Kidney tubule cell (primary cell): ENCODE results near the gene ALKBH8.
"Not testable (repeated sequence)": the region's sequence is repeated elsewhere in the genome, so short reads cannot be mapped to it uniquely, and the experiment has no call there.

Experiments
- DNase-seq: peaks from one replicate; pipeline ENCODE4 v3.0.0-alpha.2; 2018; ENCODE audit warnings: low spot score

The ALKBH8 gene, protein sequence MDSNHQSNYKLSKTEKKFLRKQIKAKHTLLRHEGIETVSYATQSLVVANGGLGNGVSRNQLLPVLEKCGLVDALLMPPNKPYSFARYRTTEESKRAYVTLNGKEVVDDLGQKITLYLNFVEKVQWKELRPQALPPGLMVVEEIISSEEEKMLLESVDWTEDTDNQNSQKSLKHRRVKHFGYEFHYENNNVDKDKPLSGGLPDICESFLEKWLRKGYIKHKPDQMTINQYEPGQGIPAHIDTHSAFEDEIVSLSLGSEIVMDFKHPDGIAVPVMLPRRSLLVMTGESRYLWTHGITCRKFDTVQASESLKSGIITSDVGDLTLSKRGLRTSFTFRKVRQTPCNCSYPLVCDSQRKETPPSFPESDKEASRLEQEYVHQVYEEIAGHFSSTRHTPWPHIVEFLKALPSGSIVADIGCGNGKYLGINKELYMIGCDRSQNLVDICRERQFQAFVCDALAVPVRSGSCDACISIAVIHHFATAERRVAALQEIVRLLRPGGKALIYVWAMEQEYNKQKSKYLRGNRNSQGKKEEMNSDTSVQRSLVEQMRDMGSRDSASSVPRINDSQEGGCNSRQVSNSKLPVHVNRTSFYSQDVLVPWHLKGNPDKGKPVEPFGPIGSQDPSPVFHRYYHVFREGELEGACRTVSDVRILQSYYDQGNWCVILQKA

DNA sequence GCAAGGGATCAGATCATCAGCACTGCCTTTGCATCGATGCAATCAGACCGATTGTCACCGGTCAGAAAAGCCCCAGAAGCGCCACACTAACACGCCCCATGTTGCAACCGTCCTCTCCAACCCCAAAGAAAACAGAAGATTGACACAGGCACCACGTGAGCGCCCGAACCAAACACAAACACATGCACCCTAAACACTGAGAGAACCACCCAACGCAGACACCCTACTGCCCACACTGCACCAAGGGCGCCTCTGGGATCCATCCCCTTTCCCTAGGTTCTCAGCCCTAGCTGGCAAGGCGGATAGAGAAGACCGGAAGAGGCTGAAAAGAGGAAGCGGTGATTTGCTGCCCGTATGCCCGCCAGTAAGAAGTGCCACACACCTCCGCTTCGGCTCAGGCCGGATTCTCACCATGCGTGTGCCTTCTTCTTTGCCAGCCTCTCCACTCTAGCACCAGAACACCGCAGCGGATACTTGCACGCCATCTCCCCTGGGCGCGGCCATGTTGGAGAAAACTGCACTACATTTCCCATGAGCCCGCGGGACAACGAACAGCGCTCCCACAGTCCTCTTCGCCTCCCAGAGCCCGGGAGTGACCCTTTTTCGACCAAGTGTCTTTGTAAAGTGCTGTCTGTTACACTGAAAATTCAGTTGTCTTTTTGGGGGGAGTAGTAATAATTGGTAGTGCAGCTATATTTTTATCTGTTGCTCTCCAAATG is at the start of gene ALKBH8:
TSS of gene ALKBH8 (minus strand) at position 517 of the 719 bp plus-strand sequence. CDS start 4,842 bp downstream, outside the sequence.
- peak; percentile 71 for DNase-seq

DNA sequence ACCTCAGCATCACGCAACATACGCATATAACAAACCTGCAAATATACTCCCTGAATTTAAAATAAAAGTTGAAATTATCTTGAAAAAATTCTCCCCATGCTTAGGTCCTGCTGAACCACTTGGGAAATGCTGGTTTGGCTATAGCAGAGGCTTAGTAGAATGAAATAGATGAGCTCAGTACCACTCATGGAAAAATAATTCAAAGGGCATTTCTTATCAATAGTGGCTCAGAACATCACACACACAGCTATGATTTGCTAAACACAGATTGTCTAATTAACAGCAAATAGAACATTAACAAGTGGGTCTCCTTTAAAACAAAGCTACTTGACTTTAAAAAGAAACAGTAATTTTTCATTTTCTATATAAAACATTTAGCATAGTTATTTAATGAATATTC is 46.9 kb upstream of the ALKBH8 start:
- DNase-seq = no peak

DNA sequence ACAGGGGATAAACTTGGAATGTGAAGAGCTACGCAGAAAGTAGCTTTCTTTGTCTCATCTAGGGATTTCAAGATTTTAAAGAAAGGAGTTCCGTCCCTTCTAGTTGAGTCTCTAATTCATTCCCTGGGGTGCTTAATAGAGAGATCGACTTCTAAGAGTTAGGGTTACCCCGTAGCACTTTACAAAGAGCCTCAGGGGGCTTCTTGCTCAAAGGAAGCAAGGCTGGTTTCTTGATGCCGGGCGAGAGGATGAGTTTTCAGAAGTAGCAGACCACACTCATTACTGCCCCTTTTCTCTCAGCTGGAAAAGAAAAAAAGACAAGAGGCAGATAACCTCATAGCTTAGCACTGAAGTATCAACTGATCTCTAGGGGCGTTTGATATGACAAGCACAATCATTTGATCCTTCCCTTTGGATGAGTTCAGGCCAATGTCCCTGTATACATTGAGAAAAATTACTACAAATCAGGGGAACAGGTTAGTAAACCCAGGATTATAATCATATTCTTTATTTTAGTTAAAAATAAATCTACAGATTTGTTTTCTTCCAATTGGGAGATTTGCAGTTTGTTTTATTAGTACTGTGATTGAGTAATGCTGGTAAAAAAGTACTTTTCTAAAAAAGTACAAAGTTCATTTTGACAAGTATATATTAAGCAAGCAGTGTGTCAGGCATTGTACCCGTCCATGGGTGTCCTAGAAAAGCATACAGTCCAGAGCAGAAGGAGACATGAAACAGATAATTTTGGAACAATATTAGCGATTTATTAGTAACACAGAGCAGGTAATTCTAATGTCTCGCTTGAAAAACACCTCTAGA is 44.1 kb upstream of the ALKBH8 start:
- DNase-seq = no peak

DNA sequence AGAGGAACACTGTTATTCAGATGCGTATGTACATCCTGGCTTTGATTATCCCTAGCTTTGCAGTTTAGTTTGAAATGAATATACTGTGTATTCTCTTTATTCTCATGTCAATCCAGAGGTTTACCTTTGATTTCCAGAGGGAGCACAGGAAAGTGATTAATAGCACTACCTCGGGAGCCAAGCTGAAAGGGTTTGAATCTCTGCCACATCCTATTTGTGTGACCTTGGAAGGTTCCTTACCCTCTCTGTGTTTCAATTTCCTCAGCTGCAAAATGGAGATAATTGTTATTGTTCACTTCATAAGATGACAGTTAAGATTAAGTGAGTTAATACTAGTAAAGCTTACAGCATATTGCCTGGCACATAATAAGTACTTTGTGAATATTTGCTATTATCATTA is 43.3 kb upstream of the ALKBH8 start:
- DNase-seq = no peak

DNA sequence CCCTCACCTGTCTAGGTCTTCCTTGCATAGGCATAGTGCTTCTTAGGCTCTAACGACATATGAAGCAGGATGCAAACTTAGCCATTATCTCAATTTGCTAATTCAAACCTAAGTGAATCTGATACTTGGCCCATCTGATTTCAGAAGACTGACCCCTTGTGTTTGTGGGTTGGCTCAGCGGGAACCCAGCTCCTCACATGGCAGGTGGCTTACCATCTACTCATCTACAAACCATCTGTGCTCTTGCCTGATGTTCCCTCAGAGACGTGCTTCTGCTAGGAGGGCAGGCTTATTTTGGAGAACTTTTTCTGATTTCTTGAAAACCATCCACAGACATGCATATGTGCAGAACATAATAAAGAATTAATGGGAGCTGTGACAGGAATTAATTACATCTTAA is 40.6 kb upstream of the ALKBH8 start:
- DNase-seq = no peak

DNA sequence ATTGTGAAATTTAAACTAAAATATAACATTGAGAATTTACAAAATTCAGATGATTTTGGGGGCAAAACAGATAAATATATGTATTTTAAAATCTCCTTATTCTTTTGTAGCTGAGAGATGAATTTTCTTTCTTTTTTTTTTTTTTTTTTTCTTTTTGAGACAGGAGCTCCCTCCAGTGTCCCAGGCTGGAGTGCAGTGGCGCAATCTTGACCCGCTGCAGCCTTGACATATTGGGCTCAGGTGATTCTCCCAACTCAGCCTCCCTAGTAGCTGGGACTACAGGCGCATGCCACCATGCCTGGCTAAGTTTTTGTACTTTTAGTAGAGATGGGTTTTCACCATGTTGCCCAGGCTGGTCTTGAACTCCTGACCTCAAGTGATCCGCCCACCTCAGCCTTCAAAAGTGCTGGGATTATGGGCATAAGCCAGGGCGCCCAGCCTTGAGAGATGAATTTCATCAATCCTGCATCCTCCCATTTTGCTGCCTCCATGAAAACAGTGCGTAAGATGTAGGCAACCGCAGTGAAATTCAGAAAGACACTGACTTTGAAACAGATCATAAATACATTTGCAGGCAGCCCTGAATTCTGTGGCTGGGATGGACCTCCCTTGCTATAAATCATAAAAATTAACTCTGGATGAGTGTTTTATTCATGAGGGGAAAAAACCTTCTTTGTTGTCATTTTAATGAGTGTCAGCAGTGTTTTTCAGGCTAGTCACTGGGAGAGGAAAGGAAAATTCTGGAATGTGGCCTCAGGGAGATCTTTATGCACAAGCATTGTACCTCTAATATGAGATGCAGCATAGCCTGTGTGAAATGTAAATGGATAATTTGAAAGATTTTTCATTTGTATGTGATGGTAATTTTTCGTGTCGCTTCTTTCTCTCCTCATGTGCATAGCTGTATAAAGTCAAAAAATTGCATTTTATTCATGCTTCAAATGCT is 39.8 kb upstream of the ALKBH8 start:
- no peak for DNase-seq

DNA sequence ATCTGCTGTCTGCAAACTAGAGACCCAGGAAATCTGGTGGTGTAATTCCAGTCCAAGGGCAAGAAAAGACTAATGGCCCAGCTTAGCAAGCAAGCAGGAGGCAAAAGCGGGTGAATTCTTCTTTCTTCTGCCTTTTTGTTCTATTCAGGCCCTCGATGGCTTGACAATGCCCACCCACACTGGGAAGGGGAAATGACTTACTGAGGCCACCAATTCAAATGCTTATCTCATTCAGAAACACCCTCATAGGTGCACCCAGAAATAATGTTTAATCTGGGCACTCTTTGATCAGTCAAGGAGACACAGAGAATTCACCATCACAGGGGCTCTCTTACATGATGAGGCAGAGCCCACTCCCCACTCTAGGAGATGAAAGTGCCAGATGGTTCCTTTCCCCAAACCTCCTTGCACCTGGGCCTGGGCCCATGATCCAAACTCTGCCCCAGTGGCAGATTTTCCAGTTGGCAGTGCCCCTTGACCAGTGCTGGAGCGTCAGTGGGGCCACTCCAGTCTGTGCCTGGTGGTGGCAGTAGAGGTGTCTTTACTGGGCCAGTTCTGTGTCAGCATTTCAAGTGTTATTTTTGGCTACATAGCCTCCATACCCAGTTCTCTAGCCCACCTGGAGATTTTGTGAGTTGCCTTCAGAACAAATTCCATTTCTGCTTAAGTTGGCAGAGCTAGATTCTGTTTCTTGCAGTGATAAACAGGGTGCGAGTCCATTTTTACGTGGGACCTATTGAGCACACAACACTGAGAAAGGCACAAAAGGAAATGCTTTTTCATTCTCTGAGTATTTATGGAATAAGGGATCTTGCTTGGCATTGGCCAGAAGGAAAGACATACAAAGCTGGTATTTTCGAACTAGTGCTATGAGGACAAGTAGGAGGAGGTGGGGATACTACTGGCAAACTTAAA is 32.9 kb upstream of the ALKBH8 start:
- DNase-seq = peak; percentile 30

DNA sequence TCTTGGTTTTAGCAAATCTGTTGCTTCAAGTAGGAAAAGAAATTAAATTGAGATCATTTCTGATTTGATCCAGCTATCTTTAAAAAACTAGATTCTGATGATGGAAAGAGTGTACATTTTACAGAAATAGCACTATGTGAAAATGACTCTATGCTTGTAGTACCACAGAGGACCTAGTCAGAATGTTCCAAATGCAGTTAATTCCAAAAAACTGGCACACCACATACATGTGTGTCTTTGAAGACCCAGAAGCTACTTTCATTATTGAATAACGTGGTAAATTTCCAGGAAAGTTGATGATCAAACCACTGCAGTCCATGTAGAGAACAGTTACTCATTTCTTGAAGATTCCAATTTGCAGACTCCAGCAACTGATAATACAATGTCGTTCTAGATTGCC is 29.2 kb upstream of the ALKBH8 start:
- DNase-seq = no peak

DNA sequence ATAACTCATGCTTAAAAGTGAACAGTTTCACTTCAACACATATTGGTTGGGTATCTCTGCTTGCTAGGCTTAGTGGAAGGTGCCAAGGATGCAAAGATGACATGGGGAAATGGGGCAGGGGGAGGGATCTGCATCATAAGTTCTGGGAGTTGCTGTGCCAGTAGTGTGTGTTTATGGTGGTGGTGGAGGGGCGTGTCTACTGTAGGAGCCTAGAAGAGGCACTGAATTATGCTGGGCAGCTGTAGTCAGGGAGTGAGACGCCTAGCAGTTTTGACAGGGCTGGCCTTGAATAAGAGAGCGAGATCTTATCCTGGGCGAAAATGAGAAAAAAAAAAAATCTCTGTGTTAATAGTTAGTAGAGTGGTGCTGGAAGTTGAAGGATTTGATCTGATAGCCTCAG is 28.4 kb upstream of the ALKBH8 start:
- no peak for DNase-seq

DNA sequence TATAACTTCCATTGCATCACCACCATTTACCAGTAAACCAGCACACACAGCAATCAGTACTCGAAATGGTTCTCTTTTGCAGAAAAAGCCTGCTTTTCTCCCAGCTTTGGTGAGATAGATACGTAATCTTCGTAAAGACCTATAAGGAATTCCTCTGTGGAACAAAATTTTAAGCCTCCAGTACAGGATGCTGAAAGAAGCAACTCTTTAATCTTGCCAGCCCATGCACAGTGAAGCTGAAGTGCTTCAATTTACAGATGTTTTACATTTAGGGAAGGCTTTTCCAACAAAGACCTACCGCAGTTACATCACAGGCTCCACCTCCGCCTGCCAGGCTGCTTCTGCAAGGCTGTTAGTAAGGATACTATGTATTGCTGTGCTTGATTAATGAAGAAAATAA is 27.3 kb upstream of the ALKBH8 start:
- DNase-seq = no peak

DNA sequence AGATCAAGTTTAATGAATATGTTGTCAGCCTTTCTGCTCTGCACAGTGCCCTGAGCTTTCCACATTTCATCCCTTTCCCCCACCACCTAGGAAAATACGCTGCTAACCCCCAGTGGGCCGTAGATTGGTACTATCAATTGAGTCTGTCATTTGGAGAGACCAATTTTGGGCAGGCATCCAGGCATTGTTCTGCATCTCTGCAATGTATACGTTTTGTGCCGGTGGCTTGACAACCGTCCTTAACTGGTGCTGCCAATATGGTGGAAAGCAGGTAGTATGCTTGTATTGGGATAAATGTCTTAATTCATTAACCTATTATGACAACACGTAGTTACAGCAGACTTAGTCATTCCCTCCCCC is 26.7 kb upstream of the ALKBH8 start:
- no peak for DNase-seq

DNA sequence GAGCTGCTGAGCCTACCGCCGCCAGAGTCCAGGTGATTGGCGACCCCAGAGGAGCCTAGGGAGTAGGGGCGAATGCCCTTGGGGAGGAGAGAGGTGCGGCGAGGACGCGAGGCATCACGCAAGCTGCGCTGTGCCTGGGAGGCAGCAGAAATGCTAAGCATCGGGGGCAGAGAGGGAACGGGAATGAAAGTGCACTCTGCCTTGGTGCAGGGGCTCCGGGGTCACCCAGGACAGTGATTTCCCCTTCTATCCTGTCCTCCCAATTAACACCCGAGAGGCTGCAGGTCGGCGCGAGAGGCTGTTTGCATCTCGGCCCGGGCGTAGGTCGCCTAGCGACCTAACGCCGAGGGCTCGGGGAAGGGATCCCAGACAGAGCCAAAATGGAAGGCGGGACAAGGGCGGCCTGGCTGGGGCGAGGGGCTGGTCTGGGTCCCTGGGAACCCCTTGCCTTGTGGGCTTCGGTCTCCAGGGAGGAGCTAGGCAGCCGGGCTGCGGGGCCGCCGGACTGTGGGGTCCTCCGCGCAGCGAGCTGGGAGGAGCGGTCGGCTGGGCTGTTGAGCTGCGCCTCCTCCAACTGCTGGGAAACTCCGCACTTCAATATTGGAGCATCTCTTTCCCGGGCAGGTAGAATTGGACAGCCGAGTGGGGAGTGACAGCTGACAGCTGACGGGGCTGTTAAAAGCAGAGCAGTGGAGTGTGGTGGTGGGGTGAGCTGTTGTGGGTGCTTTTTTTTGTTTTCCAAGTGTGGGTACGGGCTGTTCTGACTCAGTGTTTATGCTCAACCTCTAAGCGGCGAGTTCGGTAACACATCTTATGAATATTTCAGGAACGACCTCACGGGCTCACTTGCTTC is 26.1 kb upstream of the ALKBH8 start:
- DNase-seq = peak; percentile 12

DNA sequence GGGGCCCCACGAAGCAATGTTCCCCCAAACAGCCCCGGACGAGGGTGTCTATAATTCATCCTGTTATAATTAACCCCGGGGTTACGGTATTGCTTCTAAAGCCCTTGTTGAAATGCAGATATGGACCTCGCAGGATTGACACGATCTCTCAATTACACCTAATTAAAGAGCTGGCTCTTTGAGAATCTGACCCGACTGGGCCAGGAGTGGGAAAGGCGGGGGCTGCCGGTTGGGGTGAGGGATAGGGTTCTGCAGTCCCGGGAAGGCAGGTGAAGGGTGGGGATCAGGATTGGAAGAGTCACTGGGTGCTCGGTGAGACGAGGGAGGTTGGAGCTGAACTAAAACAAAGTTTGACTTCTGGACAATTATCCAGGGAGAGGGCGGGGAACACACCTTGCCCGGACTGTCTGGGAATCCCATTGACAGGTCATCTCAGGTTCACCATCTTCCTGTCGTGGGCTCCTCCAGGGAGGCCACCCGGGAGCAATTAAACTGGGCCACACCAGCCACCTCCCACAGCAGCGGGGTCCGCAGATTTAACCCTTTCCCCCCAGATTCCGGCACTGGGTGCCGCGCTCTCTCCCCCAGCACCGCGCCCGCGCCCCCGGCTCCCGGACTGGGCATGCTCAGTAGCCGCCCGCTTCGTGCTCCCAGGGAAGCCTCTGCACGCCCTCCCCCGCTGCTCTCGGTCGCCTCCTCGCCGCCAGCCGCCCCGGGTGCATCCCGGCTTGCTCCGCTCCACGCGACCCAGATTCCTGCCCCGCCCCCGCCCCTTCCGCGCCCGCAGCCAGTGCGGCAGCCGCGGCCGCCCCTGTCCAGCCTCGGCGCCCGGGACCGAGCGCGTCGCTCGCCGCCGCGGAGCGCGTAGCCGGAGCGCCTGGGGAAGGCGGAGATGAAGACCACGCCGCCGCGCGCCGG is 25.2 kb upstream of the ALKBH8 start, which contains the start of gene ELMOD1:
TSS of gene ELMOD1 (plus strand) at position 688 of the 918 bp plus-strand sequence. CDS start 27,043 bp downstream, outside the sequence.
- peak; percentile 58 for DNase-seq

DNA sequence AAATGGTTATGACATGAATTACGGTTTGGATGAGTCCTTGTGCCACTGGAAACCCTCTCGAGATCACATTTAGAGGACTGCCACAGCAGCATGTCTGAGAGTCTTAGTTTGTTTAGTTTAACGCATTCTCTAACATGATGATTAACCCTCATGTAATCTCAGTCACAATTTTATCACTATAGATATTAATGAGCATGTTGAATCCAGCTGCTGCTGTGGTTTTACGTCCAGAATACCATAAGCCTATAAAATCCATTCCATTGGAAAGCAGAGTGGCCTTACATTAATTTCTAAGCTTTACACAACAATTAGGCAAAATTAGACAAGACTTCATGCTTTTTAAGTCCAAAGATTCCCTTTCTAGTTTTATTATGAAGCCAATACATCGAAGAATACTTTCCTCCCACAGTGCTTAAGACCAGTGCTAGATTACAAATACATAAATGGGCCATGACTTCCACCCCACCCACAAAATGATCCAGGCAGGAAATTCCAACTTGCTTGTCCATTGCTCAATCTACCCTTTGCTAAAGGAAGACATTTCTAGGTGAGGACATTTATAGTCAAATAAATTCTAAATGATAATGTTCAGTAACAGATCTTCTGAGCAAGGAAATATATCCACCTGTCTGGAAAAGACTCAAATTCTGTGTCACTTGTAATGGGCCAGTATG is 21.9 kb upstream of the ALKBH8 start:
- DNase-seq = no peak

DNA sequence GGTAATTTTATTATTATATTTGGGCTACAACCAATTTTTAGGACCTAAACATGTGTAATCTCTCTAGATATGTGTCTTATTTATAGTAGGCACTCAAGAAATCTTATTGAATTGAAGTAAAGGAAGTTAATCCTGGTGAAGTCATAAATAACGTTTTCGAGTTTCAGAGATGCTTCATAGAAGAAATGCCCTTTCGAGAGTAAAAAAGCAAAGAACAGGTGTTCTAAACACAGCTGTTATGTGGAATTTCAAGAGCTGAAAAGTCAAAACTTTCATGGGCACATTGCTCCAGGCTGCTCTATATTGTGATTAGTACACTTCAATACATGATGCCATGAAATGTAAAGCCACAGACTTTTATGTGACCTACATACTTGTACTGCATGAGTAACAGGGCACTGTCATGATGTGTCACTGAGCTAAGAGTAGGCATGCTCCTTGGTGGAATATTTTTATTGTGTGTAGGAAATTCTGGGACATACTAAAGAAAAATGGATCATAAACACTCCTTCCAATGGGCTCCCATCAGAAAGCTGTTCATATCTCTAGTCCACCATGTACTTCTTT is 18.2 kb upstream of the ALKBH8 start:
- DNase-seq = peak; percentile 49

DNA sequence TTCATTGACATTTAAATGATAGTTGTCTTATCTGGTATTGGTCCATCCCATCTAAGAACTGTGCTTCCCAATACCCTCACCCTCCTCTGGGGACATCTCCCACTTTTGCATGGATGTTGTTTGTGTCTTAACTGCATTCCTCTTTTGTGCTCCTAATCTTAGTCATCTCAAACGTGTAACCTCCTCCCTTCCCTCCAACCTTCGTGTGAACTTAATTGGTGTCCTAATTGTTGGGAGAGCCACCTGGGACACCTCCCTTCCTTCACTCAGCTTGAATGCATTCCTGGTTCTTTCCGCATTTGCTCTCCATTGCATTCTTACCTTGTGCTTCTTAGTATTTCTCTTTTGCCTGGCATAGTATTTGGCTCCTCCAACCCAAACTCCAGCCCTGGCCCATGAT is 15.6 kb upstream of the ALKBH8 start:
- no peak for DNase-seq

DNA sequence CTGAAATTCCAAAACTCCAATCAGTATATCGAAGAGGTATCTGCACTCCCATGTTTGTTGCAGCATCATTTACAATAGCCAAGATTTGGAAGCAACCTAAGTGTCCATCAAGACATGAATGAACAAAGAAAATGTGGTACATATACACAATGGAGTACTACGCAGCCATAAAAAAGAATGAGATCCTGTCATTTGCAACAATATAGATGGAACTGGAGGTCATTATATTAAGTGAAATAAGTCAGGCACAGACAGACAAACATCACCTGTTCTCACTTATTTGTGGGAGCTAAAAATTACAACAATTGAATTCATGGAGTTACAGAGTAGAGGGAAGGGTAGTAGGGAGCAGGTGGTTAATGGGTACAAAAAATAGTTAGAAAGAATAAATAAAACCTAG is 13.6 kb upstream of the ALKBH8 start:
- DNase-seq = not testable (repeated sequence)
